ENCODE measurements around the gene HOXD1.

The HOXD1 gene

DNA sequence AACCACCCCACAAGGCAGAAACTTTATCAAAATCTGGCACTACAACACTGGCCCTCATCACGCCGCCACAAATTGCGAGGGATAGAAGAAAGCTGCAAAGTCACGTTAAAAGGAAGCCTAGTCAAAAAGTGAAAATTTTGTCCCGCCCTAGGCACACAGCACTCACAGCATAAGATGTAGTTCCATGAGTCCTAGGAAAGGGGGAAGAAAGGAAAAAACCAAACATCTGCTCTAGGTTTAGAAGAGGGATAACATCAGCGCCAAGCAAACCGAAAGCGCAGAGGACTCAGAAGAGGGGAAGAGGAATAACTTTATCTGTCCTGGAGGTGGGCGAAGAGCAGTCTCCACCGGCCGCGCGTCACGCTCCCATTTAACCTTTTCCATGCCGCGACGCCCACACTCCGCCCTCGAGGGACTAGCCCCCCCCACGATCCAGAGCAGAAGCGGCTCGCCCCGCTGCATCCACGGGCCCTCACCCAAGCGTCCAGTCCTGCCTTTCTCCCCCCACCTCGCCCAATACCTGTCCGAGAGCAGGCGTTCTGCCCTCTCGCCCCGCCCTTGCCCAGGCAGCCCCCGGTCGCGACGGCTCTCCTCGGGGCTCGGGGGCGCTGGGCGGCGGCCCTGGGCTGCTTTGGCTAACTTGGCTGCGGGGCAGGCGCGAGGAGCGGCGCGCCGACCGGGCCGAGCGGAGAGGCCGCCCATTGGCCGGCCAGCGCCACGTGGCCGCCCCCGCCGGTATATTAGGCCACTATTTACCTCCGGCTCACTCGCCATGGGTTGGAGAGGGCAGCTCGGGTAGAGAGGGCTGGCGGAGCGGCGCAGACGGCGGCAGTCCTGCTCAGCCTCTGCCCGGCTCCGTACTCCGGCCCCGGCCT is at the start of gene HOXD1:
Gene HOXD1 (plus strand): TSS at position 770 of the 875 bp plus-strand sequence. CDS start 134 bp downstream, outside the sequence.
- H3K27ac ChIP-seq (ENCODE audit: low read length): no peak within 1 kb of the TSS
- no peaks in the 10 kb centered on the region; the same call in 1 of the 2 replicates for H3K9me3 ChIP-seq (ENCODE audit: insufficient read depth, low read depth, low read length)
- peak within 1 kb of the TSS; percentile 46; the same call in 1 of the 2 replicates for H3K4me3 ChIP-seq (ENCODE audit: low read length)
- no peaks in the 10 kb centered on the region for H3K36me3 ChIP-seq (ENCODE audit: insufficient read depth, low read depth, low read length)
- H3K4me1 ChIP-seq (ENCODE audit: insufficient read depth, low read length): peaks cover 11% of the 10 kb centered on the region
- H3K9ac ChIP-seq (ENCODE audit: low read depth, low read length): no peak within 1 kb of the TSS
- peaks cover 100% of the 10 kb centered on the region for H3K27me3 ChIP-seq (ENCODE audit: insufficient read depth, low read length)

DNA sequence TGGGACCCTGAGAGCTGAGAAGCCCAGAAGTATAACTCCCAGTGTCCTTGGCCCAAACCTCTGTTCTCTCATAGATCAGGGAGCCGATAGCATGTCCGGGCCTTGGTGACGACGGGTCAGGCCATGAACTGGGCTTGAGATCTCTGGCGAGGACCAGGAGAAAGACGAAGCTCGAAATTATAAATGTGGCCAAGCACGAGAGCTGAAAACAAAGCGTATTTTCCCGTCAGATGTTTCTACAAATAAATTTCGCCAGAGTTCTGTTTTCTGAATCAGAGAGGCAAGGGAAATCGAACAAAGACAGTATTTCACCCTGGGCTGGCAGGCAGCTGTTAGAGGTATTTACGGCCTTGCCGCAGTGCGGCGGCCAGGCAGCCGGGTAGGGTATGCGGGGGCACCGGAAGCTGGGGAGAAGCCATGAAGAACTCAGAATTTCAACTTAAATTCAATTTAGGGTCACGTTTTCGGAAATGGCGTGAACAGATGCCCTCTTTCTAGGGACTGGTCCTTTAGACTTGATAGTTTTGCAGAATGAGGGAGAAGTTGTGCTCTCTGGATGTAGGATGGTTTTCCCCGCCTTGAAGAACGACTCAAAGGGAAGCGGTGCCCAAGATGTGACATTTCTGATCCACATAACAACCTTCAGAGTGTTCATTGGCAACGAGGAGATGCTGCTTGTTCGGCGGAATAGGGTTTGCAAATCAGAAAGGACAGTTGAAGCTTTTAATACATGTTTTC is 49.4 kb upstream of the HOXD1 start:
- Histone ChIP-seq H3K9ac (ENCODE audit: low read depth, low read length) (no peak overlapping the region), H3K27me3 (ENCODE audit: insufficient read depth, low read length) (peaks cover 100% of the 10 kb centered on the region), H3K27ac (ENCODE audit: low read length) (no peak overlapping the region), H3K9me3 (ENCODE audit: insufficient read depth, low read depth, low read length) (no peaks in the 10 kb centered on the region; the same call in 1 of the 2 replicates), H3K4me1 (ENCODE audit: insufficient read depth, low read length) (no peaks in the 10 kb centered on the region), H3K36me3 (ENCODE audit: insufficient read depth, low read depth, low read length) (no peaks in the 10 kb centered on the region), H3K4me3 (ENCODE audit: low read length) (no peak overlapping the region)

- no peak overlapping the region for H3K27ac ChIP-seq (ENCODE audit: low read length)
- H3K9me3 ChIP-seq (ENCODE audit: insufficient read depth, low read depth, low read length): no peaks in the 10 kb centered on the region; the same call in 1 of the 2 replicates
- H3K36me3 ChIP-seq (ENCODE audit: insufficient read depth, low read depth, low read length): no peaks in the 10 kb centered on the region
- H3K4me3 ChIP-seq (ENCODE audit: low read length): peak overlapping the region; percentile 69; the same call in 1 of the 2 replicates
- H3K27me3 ChIP-seq (ENCODE audit: insufficient read depth, low read length): peaks cover 100% of the 10 kb centered on the region
- H3K4me1 ChIP-seq (ENCODE audit: insufficient read depth, low read length): no peaks in the 10 kb centered on the region
- no peak overlapping the region for H3K9ac ChIP-seq (ENCODE audit: low read depth, low read length)
Measured at GRCh38 chr2:176139661-176140512, 48.6 kb upstream of the HOXD1 start.

DNA sequence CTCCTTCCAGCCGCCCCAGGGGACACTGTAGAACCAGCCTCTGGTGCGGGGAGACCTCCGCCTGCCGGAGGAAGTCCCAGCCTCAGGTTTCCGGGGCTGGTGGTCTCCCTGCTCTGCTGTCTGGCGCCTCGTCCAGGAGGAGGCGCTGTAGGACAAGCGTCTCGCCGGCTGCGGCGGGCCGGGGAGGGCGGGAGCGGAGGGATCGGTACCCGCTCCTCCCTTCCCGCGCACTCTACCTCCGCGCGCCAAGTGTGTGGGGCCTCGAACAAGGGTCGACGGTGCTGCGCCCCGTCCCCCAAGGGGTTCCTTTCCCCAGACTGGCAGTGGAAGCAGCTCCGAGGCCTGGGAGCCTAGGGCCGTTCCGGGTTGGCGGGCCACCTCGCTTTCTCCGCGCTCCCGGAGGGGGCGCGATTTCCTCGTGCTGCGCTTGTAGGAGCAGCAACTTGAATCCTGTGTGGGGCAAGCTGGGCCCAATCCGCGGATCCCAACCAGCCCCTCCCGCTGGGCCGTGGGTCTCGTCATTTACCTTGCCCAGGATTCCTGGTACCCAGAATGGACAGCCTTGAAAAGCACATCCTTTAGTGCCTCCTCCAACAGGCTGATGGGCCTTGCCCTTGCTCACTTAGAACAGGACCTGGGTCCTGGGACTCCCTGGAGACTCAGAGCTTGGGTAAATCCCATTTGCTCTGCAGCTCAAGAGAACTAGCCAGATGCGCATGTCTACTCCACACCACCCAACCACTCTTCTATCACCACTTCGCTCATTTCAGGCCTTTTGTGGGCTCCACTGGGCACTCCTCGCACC is 47.8 kb upstream of the HOXD1 start:
- no peak overlapping the region for H3K27ac ChIP-seq (ENCODE audit: low read length)
- no peaks in the 10 kb centered on the region; the same call in 1 of the 2 replicates for H3K9me3 ChIP-seq (ENCODE audit: insufficient read depth, low read depth, low read length)
- no peaks in the 10 kb centered on the region for H3K36me3 ChIP-seq (ENCODE audit: insufficient read depth, low read depth, low read length)
- no peak overlapping the region for H3K9ac ChIP-seq (ENCODE audit: low read depth, low read length)
- H3K4me1 ChIP-seq (ENCODE audit: insufficient read depth, low read length): no peaks in the 10 kb centered on the region
- H3K27me3 ChIP-seq (ENCODE audit: insufficient read depth, low read length): peaks cover 100% of the 10 kb centered on the region
- H3K4me3 ChIP-seq (ENCODE audit: low read length): peak overlapping the region; percentile 69

DNA sequence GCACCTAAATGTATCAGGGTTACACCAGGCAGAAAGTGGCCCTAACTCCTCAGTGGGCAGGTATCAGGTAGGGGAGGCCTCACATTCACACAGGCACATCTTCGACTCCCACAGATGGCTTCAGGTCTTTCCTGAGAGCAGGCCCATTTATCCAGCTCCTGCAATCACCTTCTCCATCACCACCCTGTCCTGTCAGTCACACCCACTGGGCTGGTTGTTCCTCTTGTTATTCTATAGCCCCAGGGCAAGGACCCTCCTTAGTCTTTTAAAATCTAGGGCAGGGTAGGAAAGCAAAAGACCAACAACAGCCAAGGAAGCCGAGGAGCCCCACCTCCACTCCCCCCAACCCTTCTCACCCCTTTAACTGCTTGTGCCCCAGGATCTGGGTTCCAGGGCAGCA is 46.2 kb upstream of the HOXD1 start:
- Histone ChIP-seq H3K36me3 (ENCODE audit: insufficient read depth, low read depth, low read length) (no peaks in the 10 kb centered on the region), H3K4me3 (ENCODE audit: low read length) (no peak overlapping the region), H3K27me3 (ENCODE audit: insufficient read depth, low read length) (peaks cover 100% of the 10 kb centered on the region), H3K9me3 (ENCODE audit: insufficient read depth, low read depth, low read length) (no peaks in the 10 kb centered on the region; the same call in 1 of the 2 replicates), H3K27ac (ENCODE audit: low read length) (no peak overlapping the region), H3K9ac (ENCODE audit: low read depth, low read length) (no peak overlapping the region), H3K4me1 (ENCODE audit: insufficient read depth, low read length) (no peaks in the 10 kb centered on the region)

GRCh38 chr2:176145085-176145969 is 43.1 kb upstream of the HOXD1 start:
- Histone ChIP-seq H3K27ac (ENCODE audit: low read length) (no peak overlapping the region), H3K27me3 (ENCODE audit: insufficient read depth, low read length) (peaks cover 100% of the 10 kb centered on the region), H3K9ac (ENCODE audit: low read depth, low read length) (no peak overlapping the region), H3K9me3 (ENCODE audit: insufficient read depth, low read depth, low read length) (no peaks in the 10 kb centered on the region; the same call in 1 of the 2 replicates), H3K4me3 (ENCODE audit: low read length) (no peak overlapping the region), H3K36me3 (ENCODE audit: insufficient read depth, low read depth, low read length) (no peaks in the 10 kb centered on the region), H3K4me1 (ENCODE audit: insufficient read depth, low read length) (no peaks in the 10 kb centered on the region)

GRCh38 chr2:176146101-176146500 is 42.4 kb upstream of the HOXD1 start:
- Histone ChIP-seq H3K4me3 (ENCODE audit: low read length) (no peak overlapping the region), H3K4me1 (ENCODE audit: insufficient read depth, low read length) (no peaks in the 10 kb centered on the region), H3K36me3 (ENCODE audit: insufficient read depth, low read depth, low read length) (no peaks in the 10 kb centered on the region), H3K27me3 (ENCODE audit: insufficient read depth, low read length) (peaks cover 100% of the 10 kb centered on the region), H3K9me3 (ENCODE audit: insufficient read depth, low read depth, low read length) (no peaks in the 10 kb centered on the region; the same call in 1 of the 2 replicates), H3K9ac (ENCODE audit: low read depth, low read length) (no peak overlapping the region), H3K27ac (ENCODE audit: low read length) (no peak overlapping the region)

DNA sequence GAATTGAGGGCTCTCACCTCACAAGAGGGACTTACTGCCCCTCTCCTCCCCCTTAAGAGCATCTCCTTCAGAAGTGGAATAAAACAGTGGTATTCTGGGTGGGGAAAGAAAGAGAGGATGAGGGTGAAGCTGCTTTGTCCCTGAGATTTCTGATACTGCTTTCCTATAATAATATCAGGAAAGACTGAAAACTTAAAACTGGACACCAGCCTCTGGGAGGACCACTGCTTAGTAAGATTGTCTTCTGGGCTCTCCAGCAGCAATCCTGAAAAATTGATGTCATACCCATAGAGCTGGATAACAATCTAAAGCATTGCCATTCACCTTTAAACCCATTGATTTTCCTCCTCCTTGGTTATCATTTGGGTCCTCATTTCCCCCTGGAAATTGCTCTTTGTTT is 41.8 kb upstream of the HOXD1 start:
- Histone ChIP-seq H3K36me3 (ENCODE audit: insufficient read depth, low read depth, low read length) (no peaks in the 10 kb centered on the region), H3K27ac (ENCODE audit: low read length) (no peak overlapping the region), H3K4me3 (ENCODE audit: low read length) (no peak overlapping the region), H3K9me3 (ENCODE audit: insufficient read depth, low read depth, low read length) (no peaks in the 10 kb centered on the region; the same call in 1 of the 2 replicates), H3K27me3 (ENCODE audit: insufficient read depth, low read length) (peaks cover 100% of the 10 kb centered on the region), H3K4me1 (ENCODE audit: insufficient read depth, low read length) (no peaks in the 10 kb centered on the region), H3K9ac (ENCODE audit: low read depth, low read length) (no peak overlapping the region)

GRCh38 chr2:176147210-176147799 is 41.2 kb upstream of the HOXD1 start:
- Histone ChIP-seq H3K27me3 (ENCODE audit: insufficient read depth, low read length) (peaks cover 100% of the 10 kb centered on the region), H3K9ac (ENCODE audit: low read depth, low read length) (no peak overlapping the region)

More at GRCh38 chr2:176147210-176147799, 41.2 kb upstream of the HOXD1 start:
- H3K4me3 ChIP-seq (ENCODE audit: low read length): no peak overlapping the region
- H3K27ac ChIP-seq (ENCODE audit: low read length): no peak overlapping the region
- no peaks in the 10 kb centered on the region for H3K36me3 ChIP-seq (ENCODE audit: insufficient read depth, low read depth, low read length)
- H3K9me3 ChIP-seq (ENCODE audit: insufficient read depth, low read depth, low read length): no peaks in the 10 kb centered on the region; the same call in 1 of the 2 replicates
- no peaks in the 10 kb centered on the region for H3K4me1 ChIP-seq (ENCODE audit: insufficient read depth, low read length)

Measured in iPS-20b (cell line).